Measurements from ENCODE around the gene CTDSP1.

DNA sequence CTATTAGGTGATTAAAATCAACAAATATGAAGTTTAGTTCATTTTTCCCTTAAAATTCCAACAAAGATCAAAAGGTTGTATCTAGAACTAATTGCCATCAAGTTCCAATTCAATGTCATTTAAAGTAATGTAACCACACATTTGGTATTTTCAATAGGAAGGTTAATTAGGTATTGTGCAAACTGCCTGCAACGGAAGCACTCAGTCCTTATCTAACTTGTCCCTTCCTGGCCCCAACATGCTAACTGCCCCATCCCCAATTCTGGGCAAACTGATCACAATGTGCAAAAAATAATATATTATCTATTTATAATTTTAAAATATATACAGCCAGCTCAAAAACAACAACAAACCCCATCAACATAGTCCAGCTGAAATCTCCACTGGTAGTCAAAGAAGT is 52.4 kb downstream of the CTDSP1 start:
- no peak for TF ChIP-seq POLR2A (IDR thresholded peaks at IDR 0.05; ENCODE audit: low read length)
- TF ChIP-seq GATA1 (IDR thresholded peaks at IDR 0.05; ENCODE audit: low read depth, low read length), result no peak

Data from erythroblast (primary cell).